Peyer's patch (tissue), 4 donors: ENCODE results near the gene UNK.

Experiments used
- POLR2A ChIP-seq, 2 donors: fragments of 450-650 bp; IDR thresholded peaks; one replicate each; pipeline ENCODE4 v1.5.1; 2017; ENCODE audit warnings: antibody characterized with exemption in 2 of 2, mild to moderate bottlenecking in 2 of 2, moderate library complexity in 2 of 2
- TF ChIP-seq, protein P1 (sequence below), 6 experiments: fragments of 450-650 bp in 4 of 6; fragments of 200-600 bp in 2 of 6; sonication (generic) in 1 of 6; IDR thresholded peaks; one replicate each; pipeline ENCODE4 v1.5.1; 2017 to 2019; ENCODE audit warnings: antibody characterized with exemption in 6 of 6, mild to moderate bottlenecking in 3 of 6, moderate library complexity in 1 of 6

GRCh38 chr17:75842411-75842810 lies 57.8 kb downstream of the UNK start:
- TF ChIP-seq, protein P1, sequence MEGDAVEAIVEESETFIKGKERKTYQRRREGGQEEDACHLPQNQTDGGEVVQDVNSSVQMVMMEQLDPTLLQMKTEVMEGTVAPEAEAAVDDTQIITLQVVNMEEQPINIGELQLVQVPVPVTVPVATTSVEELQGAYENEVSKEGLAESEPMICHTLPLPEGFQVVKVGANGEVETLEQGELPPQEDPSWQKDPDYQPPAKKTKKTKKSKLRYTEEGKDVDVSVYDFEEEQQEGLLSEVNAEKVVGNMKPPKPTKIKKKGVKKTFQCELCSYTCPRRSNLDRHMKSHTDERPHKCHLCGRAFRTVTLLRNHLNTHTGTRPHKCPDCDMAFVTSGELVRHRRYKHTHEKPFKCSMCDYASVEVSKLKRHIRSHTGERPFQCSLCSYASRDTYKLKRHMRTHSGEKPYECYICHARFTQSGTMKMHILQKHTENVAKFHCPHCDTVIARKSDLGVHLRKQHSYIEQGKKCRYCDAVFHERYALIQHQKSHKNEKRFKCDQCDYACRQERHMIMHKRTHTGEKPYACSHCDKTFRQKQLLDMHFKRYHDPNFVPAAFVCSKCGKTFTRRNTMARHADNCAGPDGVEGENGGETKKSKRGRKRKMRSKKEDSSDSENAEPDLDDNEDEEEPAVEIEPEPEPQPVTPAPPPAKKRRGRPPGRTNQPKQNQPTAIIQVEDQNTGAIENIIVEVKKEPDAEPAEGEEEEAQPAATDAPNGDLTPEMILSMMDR (IDR thresholded peaks at IDR 0.05), result no peak
- no peak for TF ChIP-seq POLR2A (IDR thresholded peaks at IDR 0.05)
